Trophoblast cell (in vitro differentiated cells and primary cell): ENCODE results near the gene SOX30.

Source experiments
- DNase-seq, 2 donors: peaks; one replicate each; pipeline ENCODE4 v3.0.0-alpha.2; 2016
- H2AFZ ChIP-seq: 2 replicates; pipeline ENCODE4 v1.6.1; 2013; ENCODE audit warnings: low read length, moderate library complexity, mild to moderate bottlenecking; ENCODE audit not compliant: insufficient read depth, poor library complexity
- H2AK5ac ChIP-seq: 2 replicates; pipeline ENCODE4 v1.6.1; 2013; ENCODE audit warnings: mild to moderate bottlenecking, low read length
- H2BK120ac ChIP-seq: 2 replicates; pipeline ENCODE4 v1.6.1; 2013; ENCODE audit warnings: low read length, mild to moderate bottlenecking, moderate library complexity; ENCODE audit not compliant: insufficient read depth, poor library complexity
- H2BK12ac ChIP-seq: 2 replicates; pipeline ENCODE4 v1.6.1; 2013; ENCODE audit warnings: mild to moderate bottlenecking, low read length, moderate library complexity
- H2BK5ac ChIP-seq: 2 replicates; pipeline ENCODE4 v1.6.1; 2013; ENCODE audit warnings: low read length, low read depth, moderate library complexity, mild to moderate bottlenecking; ENCODE audit not compliant: poor library complexity
- H3K14ac ChIP-seq: 2 replicates; pipeline ENCODE4 v1.6.1; 2013; ENCODE audit warnings: mild to moderate bottlenecking, low read length
- H3K18ac ChIP-seq: 2 replicates; pipeline ENCODE4 v1.6.1; 2013; ENCODE audit warnings: mild to moderate bottlenecking, low read length
- H3K23ac ChIP-seq: 2 replicates; pipeline ENCODE4 v1.6.1; 2013; ENCODE audit warnings: low read length
- H3K27ac ChIP-seq: 2 replicates; pipeline ENCODE4 v1.5.1; 2013; ENCODE audit warnings: low read depth, mild to moderate bottlenecking, inconsistent platforms, low read length, moderate library complexity
- H3K27me3 ChIP-seq: 2 replicates; pipeline ENCODE4 v1.6.1; 2013; ENCODE audit warnings: inconsistent platforms, mild to moderate bottlenecking, low read length, moderate library complexity; ENCODE audit not compliant: insufficient read depth
- H3K36me3 ChIP-seq, 2 experiments: 1 replicate in 1 of 2; 2 replicates in 1 of 2; pipeline ENCODE4 v1.6.1; 2013; ENCODE audit warnings: low read length in 2 of 2, mild to moderate bottlenecking in 2 of 2, moderate library complexity in 1 of 2; ENCODE audit not compliant: insufficient read depth in 2 of 2, control insufficient read depth in 1 of 2
- H3K4ac ChIP-seq: 2 replicates; pipeline ENCODE4 v1.6.1; 2013; ENCODE audit warnings: low read depth, mild to moderate bottlenecking, low read length, moderate library complexity
- H3K4me1 ChIP-seq, 2 experiments: 1 replicate in 1 of 2; 2 replicates in 1 of 2; pipeline ENCODE4 v1.6.1; 2013; ENCODE audit warnings: low read length in 2 of 2, mild to moderate bottlenecking in 2 of 2, moderate library complexity in 1 of 2; ENCODE audit not compliant: insufficient read depth in 2 of 2, control insufficient read depth in 1 of 2
- H3K4me2 ChIP-seq: 2 replicates; pipeline ENCODE4 v1.6.1; 2013; ENCODE audit warnings: inconsistent platforms, mild to moderate bottlenecking, low read length, moderate library complexity
- H3K4me3 ChIP-seq: 2 replicates; pipeline ENCODE4 v1.5.1; 2013; ENCODE audit warnings: mild to moderate bottlenecking, low read depth, low read length, inconsistent platforms
- H3K79me1 ChIP-seq: one replicate; pipeline ENCODE4 v1.6.1; 2013; ENCODE audit warnings: low read length
- H3K79me2 ChIP-seq: 2 replicates; pipeline ENCODE4 v1.6.1; 2013; ENCODE audit warnings: low read length, mild to moderate bottlenecking; ENCODE audit not compliant: control insufficient read depth, insufficient read depth, poor library complexity
- H3K9ac ChIP-seq: 2 replicates; pipeline ENCODE4 v1.6.1; 2013; ENCODE audit warnings: mild to moderate bottlenecking, low read length
- H3K9me3 ChIP-seq: 2 replicates; pipeline ENCODE4 v1.6.1; 2013; ENCODE audit warnings: low read depth, mild to moderate bottlenecking, control low read depth, inconsistent platforms, low read length; ENCODE audit not compliant: insufficient read depth
- H4K12ac ChIP-seq: 2 replicates; pipeline ENCODE4 v1.6.1; 2013; ENCODE audit warnings: low read depth, mild to moderate bottlenecking, low read length, moderate library complexity
- H4K8ac ChIP-seq: 2 replicates; pipeline ENCODE4 v1.6.1; 2013; ENCODE audit warnings: low read depth, mild to moderate bottlenecking, low read length, moderate library complexity
- H4K91ac ChIP-seq: one replicate; pipeline ENCODE4 v1.6.1; 2013; ENCODE audit warnings: low read depth, mild to moderate bottlenecking, low read length, moderate library complexity
- WGBS: extraction: QIAGEN DNeasy Blood & Tissue Kit; methylation state at CpG from one replicate; pipeline ENCODE4 v1.1.7; 2013; ENCODE audit warnings: missing lambda C conversion rate; ENCODE audit not compliant: insufficient read length, insufficient coverage; ENCODE audit errors: extremely low coverage; 5-methylcytosine and 5-hydroxymethylcytosine counted together

SOX30 gene

GRCh38 chr5:157682257-157682656, 30.0 kb upstream of the SOX30 start:
- Histone ChIP-seq H3K4me1 (no peaks in the 10 kb centered on the region), H3K79me2 (no peaks in the 10 kb centered on the region), H2BK5ac (no peak overlapping the region)

GRCh38 chr5:157681048-157681447, 28.8 kb upstream of the SOX30 start:
- H4K91ac ChIP-seq: no peak overlapping the region
- no CpG with 5 or more reads among the region's 4 CpGs for WGBS
- H3K9ac ChIP-seq: no peak overlapping the region
- H3K4me1 ChIP-seq: no peaks in the 10 kb centered on the region
- no peak overlapping the region for H2BK120ac ChIP-seq
- no peaks in the 10 kb centered on the region for H3K79me1 ChIP-seq
- no peak overlapping the region for H3K4ac ChIP-seq
- H2BK5ac ChIP-seq: no peak overlapping the region
- peaks cover 2% of the 10 kb centered on the region for H3K9me3 ChIP-seq
- H3K79me2 ChIP-seq: no peaks in the 10 kb centered on the region
- no peak overlapping the region for H3K4me2 ChIP-seq
- H4K8ac ChIP-seq: no peak overlapping the region
- H3K36me3 ChIP-seq: no peaks in the 10 kb centered on the region
- H2BK12ac ChIP-seq: no peak overlapping the region
- no peak overlapping the region for H3K27ac ChIP-seq
- no peak overlapping the region for H2AFZ ChIP-seq
- H3K27me3 ChIP-seq: no peaks in the 10 kb centered on the region
- H2AK5ac ChIP-seq: no peak overlapping the region
- H3K23ac ChIP-seq: no peak overlapping the region
- H3K14ac ChIP-seq: no peak overlapping the region
- H3K4me3 ChIP-seq: no peak overlapping the region
- DNase-seq: no peak
- H4K12ac ChIP-seq: no peak overlapping the region
- H3K18ac ChIP-seq: no peak overlapping the region

More at GRCh38 chr5:157682257-157682656, 30.0 kb upstream of the SOX30 start:
- no peaks in the 10 kb centered on the region for H3K79me1 ChIP-seq
- no peak overlapping the region for H2AFZ ChIP-seq
- no peak overlapping the region for H3K4me2 ChIP-seq
- WGBS: no CpG with 5 or more reads among the region's 3 CpGs
- H4K12ac ChIP-seq: no peak overlapping the region
- H3K36me3 ChIP-seq: no peaks in the 10 kb centered on the region
- H2BK12ac ChIP-seq: no peak overlapping the region
- H3K9ac ChIP-seq: no peak overlapping the region
- H3K18ac ChIP-seq: no peak overlapping the region
- H3K14ac ChIP-seq: no peak overlapping the region
- no peak overlapping the region for H4K8ac ChIP-seq
- no peak overlapping the region for H3K23ac ChIP-seq
- H3K4ac ChIP-seq: no peak overlapping the region
- peaks cover 2% of the 10 kb centered on the region for H3K9me3 ChIP-seq
- no peak overlapping the region for H2AK5ac ChIP-seq
- no peak overlapping the region for H4K91ac ChIP-seq
- no peak overlapping the region for H3K27ac ChIP-seq
- H2BK120ac ChIP-seq: no peak overlapping the region
- no peaks in the 10 kb centered on the region for H3K27me3 ChIP-seq
- no peak for DNase-seq
- no peak overlapping the region for H3K4me3 ChIP-seq

GRCh38 chr5:157680239-157680638, 28.0 kb upstream of the SOX30 start:
- Histone ChIP-seq H3K27me3 (no peaks in the 10 kb centered on the region), H2AFZ (no peak overlapping the region), H3K23ac (no peak overlapping the region), H3K4me3 (no peak overlapping the region), H3K79me2 (no peaks in the 10 kb centered on the region), H4K91ac (no peak overlapping the region), H3K79me1 (no peaks in the 10 kb centered on the region), H2BK12ac (no peak overlapping the region), H3K9me3 (peaks cover 2% of the 10 kb centered on the region), H3K14ac (no peak overlapping the region), H3K4ac (no peak overlapping the region), H3K18ac (no peak overlapping the region), H3K4me1 (no peaks in the 10 kb centered on the region), H3K36me3 (no peaks in the 10 kb centered on the region), H3K9ac (no peak overlapping the region), H2AK5ac (no peak overlapping the region), H2BK5ac (no peak overlapping the region), H3K27ac (no peak overlapping the region), H2BK120ac (no peak overlapping the region), H3K4me2 (no peak overlapping the region), H4K8ac (no peak overlapping the region), H4K12ac (no peak overlapping the region)
- no peak for DNase-seq
- WGBS: no CpG with 5 or more reads among the region's 2 CpGs

GRCh38 chr5:157679801-157680200, 27.6 kb upstream of the SOX30 start:
- no peak overlapping the region for H3K4me3 ChIP-seq
- no peaks in the 10 kb centered on the region for H3K36me3 ChIP-seq
- H4K91ac ChIP-seq: no peak overlapping the region
- H3K9me3 ChIP-seq: peaks cover 2% of the 10 kb centered on the region
- no peak overlapping the region for H3K4ac ChIP-seq
- no peaks in the 10 kb centered on the region for H3K79me1 ChIP-seq
- no peak overlapping the region for H3K14ac ChIP-seq
- H3K9ac ChIP-seq: no peak overlapping the region
- no peak overlapping the region for H3K4me2 ChIP-seq
- no peak overlapping the region for H4K8ac ChIP-seq
- H3K79me2 ChIP-seq: no peaks in the 10 kb centered on the region
- no peak overlapping the region for H4K12ac ChIP-seq
- no peak overlapping the region for H2AFZ ChIP-seq
- no peak overlapping the region for H3K23ac ChIP-seq
- no peak overlapping the region for H2BK12ac ChIP-seq
- no peak overlapping the region for H3K27ac ChIP-seq
- H3K27me3 ChIP-seq: no peaks in the 10 kb centered on the region
- H3K4me1 ChIP-seq: no peaks in the 10 kb centered on the region
- H3K18ac ChIP-seq: no peak overlapping the region
- DNase-seq: no peak
- H2BK5ac ChIP-seq: no peak overlapping the region
- H2BK120ac ChIP-seq: no peak overlapping the region
- no CpG with 5 or more reads among the region's 9 CpGs for WGBS
- H2AK5ac ChIP-seq: no peak overlapping the region
